OCI-LY3 (cell line): ENCODE data around the gene PARD3B.

Experiments used
- EZH2phosphoT487 ChIP-seq: fragments of 200-600 bp; shearing (Covaris generic); IDR thresholded peaks from 2 replicates; pipeline ENCODE4 v1.6.1; 2018; ENCODE audit warnings: antibody characterized with exemption, mixed run types, low read depth
- TF ChIP-seq, protein P1 (sequence below): fragments of 200-600, 300-600 bp; sonication (generic); IDR thresholded peaks from 2 replicates; pipeline ENCODE4 v1.5.1; 2014; ENCODE audit warnings: antibody characterized with exemption, low read length, low read depth

DNA sequence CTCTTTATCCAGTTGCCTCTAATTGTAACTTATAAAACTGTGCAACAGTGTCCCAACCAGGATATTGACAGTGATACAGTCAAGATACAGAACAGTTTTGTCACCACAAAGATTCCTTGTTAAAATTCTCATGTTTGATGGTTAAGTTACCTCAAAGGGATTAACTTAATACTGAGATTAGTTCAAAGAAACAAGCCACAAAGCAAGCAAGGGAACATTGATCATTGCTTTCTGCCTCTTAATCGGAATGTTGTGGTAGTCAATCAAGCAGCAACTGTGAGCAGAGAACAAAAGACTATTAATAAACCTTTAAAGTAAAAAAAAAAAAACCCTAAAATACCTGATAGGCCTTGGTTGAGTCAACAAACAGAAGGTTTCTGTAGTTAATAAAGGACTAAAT, 352.3 kb downstream of the PARD3B start:
- TF ChIP-seq, protein P1, sequence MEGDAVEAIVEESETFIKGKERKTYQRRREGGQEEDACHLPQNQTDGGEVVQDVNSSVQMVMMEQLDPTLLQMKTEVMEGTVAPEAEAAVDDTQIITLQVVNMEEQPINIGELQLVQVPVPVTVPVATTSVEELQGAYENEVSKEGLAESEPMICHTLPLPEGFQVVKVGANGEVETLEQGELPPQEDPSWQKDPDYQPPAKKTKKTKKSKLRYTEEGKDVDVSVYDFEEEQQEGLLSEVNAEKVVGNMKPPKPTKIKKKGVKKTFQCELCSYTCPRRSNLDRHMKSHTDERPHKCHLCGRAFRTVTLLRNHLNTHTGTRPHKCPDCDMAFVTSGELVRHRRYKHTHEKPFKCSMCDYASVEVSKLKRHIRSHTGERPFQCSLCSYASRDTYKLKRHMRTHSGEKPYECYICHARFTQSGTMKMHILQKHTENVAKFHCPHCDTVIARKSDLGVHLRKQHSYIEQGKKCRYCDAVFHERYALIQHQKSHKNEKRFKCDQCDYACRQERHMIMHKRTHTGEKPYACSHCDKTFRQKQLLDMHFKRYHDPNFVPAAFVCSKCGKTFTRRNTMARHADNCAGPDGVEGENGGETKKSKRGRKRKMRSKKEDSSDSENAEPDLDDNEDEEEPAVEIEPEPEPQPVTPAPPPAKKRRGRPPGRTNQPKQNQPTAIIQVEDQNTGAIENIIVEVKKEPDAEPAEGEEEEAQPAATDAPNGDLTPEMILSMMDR = no peak
- TF ChIP-seq EZH2phosphoT487 = no peak
